WTC11 (cell line): ENCODE results near the gene TEX36. TPM values are rescaled to one million over a fixed set of nuclear protein-coding genes. Genes with fewer than 3 reads are reported as not detected.

Experiments
- ATAC-seq: fragments of 200-7000 bp; cut with Tn5 transposase; 2 replicates; pipeline ENCODE4 v1.10.0; 2021; ENCODE audit warnings: mild to moderate bottlenecking, moderate library complexity
- CTCF ChIA-PET: fragments of 300-600 bp; sonication (Branson Sonifier 250); formaldehyde crosslinking; loops from one replicate; lab custom pipeline; 2021; ENCODE audit warnings: antibody characterized with exemption; lab: Charles Lee
- POLR2A ChIA-PET: fragments of 350-600 bp; sonication (Branson Sonifier 250); formaldehyde crosslinking; loops from one replicate; lab custom pipeline; 2021; ENCODE audit warnings: antibody characterized with exemption; lab: Charles Lee
- DNase-seq: peaks from one replicate; pipeline ENCODE4 v3.0.0; 2021; ENCODE audit warnings: low spot score
- H3K27ac Mint-ChIP-seq: 2 replicates; pipeline ENCODE4 v1.8.0; 2021; ENCODE audit warnings: mixed read lengths
- H3K27me3 Mint-ChIP-seq: 2 replicates; pipeline ENCODE4 v1.8.0; 2021; ENCODE audit warnings: low read depth, mild to moderate bottlenecking, moderate library complexity, mixed read lengths
- H3K36me3 Mint-ChIP-seq: 2 replicates; pipeline ENCODE4 v1.8.0; 2021; ENCODE audit warnings: mixed read lengths
- H3K4me1 Mint-ChIP-seq: 2 replicates; pipeline ENCODE4 v1.8.0; 2022; ENCODE audit warnings: mixed read lengths
- H3K4me3 Mint-ChIP-seq: 2 replicates; pipeline ENCODE4 v1.8.0; 2021; ENCODE audit warnings: mild to moderate bottlenecking, moderate library complexity, mixed read lengths
- H3K9me3 Mint-ChIP-seq: 2 replicates; pipeline ENCODE4 v1.8.0; 2021; ENCODE audit warnings: mixed read lengths
- ELF4 ChIP-seq: sonication (generic); formaldehyde crosslinking; IDR thresholded peaks from 2 replicates; pipeline ENCODE4 v1.8.1; 2022; ENCODE audit warnings: low read depth, mild to moderate bottlenecking, moderate library complexity, missing genetic modification reagents
- HMGA2 ChIP-seq: fragments of 250-450 bp; sonication (Bioruptor Pico); IDR thresholded peaks from 2 replicates; pipeline ENCODE4 v1.4.0; 2021; ENCODE audit warnings: mild to moderate bottlenecking, moderate library complexity
- MYBL2 ChIP-seq: sonication (generic); formaldehyde crosslinking; IDR thresholded peaks from 2 replicates; pipeline ENCODE4 v1.8.1; 2023; ENCODE audit warnings: mild to moderate bottlenecking, moderate library complexity, missing genetic modification reagents
- NFYB ChIP-seq: sonication (generic); formaldehyde crosslinking; conservative IDR thresholded peaks from 2 replicates; pipeline ENCODE4 v1.8.0; 2022; ENCODE audit warnings: low read depth, missing genetic modification reagents
- SP1 ChIP-seq: sonication (generic); formaldehyde crosslinking; conservative IDR thresholded peaks from 2 replicates; pipeline ENCODE4 v1.8.1; 2022; ENCODE audit warnings: missing genetic modification reagents
- STAT6 ChIP-seq: sonication (generic); formaldehyde crosslinking; conservative IDR thresholded peaks from 2 replicates; pipeline ENCODE4 v1.8.1; 2023; ENCODE audit warnings: mild to moderate bottlenecking, low read depth, missing genetic modification reagents, moderate library complexity
- USF1 ChIP-seq: sonication (generic); formaldehyde crosslinking; IDR thresholded peaks from 2 replicates; pipeline ENCODE4 v1.8.0; 2022; ENCODE audit warnings: mild to moderate bottlenecking, missing genetic modification reagents
- ZNF532 ChIP-seq: fragments of 250-450 bp; sonication (Bioruptor Pico); IDR thresholded peaks from 2 replicates; pipeline ENCODE4 v1.9.0; 2021; ENCODE audit warnings: mild to moderate bottlenecking, borderline replicate concordance
- total RNA-seq: library from RNA; stranded (reverse); gene quantifications from 3 replicates; pipeline ENCODE4 v1.2.3, GENCODE V29; 2021
- TF ChIP-seq, protein P1 (sequence below): sonication (generic); formaldehyde crosslinking; IDR thresholded peaks from 2 replicates; pipeline ENCODE4 v1.8.1; 2022; ENCODE audit warnings: missing genetic modification reagents, borderline replicate concordance
- TF ChIP-seq, protein P2 (sequence below): sonication (generic); formaldehyde crosslinking; IDR thresholded peaks from 2 replicates; pipeline ENCODE4 v1.8.0; 2022; ENCODE audit warnings: missing genetic modification reagents

TEX36 gene
- total RNA-seq, 1 experiment from 2014 or later, result not detected

DNA sequence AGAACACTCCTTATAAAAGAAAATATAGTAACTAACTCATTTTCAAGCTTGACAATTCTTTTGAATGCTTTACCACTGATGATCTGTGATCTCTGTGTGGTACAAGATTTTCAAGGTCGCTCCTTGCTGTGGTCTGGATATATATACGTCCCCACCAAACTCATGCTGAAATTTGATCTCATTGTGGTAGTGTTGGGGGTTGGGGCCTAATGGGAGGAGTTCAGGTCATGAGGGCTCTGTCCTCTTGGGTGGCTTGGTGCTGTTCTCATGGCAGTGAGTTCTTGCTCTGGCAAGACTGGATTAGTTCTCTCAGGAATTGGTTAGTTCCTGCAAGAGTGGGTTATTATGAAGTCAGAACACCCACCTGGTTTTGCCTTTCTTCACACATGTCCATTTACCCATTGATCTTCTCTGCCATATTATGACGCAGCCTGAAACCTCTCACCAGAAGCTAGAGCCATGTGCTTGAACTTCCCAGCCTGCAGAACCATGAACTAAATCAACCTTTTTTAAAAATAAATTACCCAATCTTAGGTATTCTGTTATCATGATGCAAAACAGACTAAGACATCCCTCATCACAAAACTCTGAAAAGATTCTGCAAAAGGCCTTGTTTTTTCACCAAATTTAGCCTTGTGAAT lies 28.3 kb upstream of the TEX36 start (continued):
- TF ChIP-seq STAT6 (CRISPR knock-in tag) (no peak), SP1 (no peak)
- TF ChIP-seq, protein P1, sequence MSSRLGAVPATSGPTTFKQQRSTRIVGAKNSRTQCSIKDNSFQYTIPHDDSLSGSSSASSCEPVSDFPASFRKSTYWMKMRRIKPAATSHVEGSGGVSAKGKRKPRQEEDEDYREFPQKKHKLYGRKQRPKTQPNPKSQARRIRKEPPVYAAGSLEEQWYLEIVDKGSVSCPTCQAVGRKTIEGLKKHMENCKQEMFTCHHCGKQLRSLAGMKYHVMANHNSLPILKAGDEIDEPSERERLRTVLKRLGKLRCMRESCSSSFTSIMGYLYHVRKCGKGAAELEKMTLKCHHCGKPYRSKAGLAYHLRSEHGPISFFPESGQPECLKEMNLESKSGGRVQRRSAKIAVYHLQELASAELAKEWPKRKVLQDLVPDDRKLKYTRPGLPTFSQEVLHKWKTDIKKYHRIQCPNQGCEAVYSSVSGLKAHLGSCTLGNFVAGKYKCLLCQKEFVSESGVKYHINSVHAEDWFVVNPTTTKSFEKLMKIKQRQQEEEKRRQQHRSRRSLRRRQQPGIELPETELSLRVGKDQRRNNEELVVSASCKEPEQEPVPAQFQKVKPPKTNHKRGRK (CRISPR knock-in tag), result no peak

GRCh38 chr10:125709553-125710474 lies 26.9 kb upstream of the TEX36 start:
- DNase-seq (no peak), ATAC-seq (no peak)
- CTCF ChIA-PET, result interaction anchor here (0.9 kb wide), 1 partner anchor 187 kb away, joined by 3 read pairs; no protein-coding TSS in a partner anchor
- POLR2A ChIA-PET, result no interaction called here
- H3K27me3 Mint-ChIP-seq, result peaks cover 3% of the 10 kb centered on the region
- peaks cover 13% of the 10 kb centered on the region for H3K4me1 Mint-ChIP-seq
- H3K9me3 Mint-ChIP-seq, result peaks cover 12% of the 10 kb centered on the region
- no peak overlapping the region for H3K27ac Mint-ChIP-seq
- TF ChIP-seq USF1, result no peak
- TF ChIP-seq HMGA2 (CRISPR knock-in tag), result no peak
- TF ChIP-seq ELF4 (CRISPR knock-in tag), result no peak
- TF ChIP-seq, protein P2, sequence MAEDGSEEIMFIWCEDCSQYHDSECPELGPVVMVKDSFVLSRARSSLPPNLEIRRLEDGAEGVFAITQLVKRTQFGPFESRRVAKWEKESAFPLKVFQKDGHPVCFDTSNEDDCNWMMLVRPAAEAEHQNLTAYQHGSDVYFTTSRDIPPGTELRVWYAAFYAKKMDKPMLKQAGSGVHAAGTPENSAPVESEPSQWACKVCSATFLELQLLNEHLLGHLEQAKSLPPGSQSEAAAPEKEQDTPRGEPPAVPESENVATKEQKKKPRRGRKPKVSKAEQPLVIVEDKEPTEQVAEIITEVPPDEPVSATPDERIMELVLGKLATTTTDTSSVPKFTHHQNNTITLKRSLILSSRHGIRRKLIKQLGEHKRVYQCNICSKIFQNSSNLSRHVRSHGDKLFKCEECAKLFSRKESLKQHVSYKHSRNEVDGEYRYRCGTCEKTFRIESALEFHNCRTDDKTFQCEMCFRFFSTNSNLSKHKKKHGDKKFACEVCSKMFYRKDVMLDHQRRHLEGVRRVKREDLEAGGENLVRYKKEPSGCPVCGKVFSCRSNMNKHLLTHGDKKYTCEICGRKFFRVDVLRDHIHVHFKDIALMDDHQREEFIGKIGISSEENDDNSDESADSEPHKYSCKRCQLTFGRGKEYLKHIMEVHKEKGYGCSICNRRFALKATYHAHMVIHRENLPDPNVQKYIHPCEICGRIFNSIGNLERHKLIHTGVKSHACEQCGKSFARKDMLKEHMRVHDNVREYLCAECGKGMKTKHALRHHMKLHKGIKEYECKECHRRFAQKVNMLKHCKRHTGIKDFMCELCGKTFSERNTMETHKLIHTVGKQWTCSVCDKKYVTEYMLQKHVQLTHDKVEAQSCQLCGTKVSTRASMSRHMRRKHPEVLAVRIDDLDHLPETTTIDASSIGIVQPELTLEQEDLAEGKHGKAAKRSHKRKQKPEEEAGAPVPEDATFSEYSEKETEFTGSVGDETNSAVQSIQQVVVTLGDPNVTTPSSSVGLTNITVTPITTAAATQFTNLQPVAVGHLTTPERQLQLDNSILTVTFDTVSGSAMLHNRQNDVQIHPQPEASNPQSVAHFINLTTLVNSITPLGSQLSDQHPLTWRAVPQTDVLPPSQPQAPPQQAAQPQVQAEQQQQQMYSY (CRISPR knock-in tag), result no peak
- no peak for TF ChIP-seq NFYB
- TF ChIP-seq ZNF532 (CRISPR knock-in tag), result no peak
- TF ChIP-seq MYBL2 (CRISPR knock-in tag), result no peak
- H3K36me3 Mint-ChIP-seq, result peaks cover 5% of the 10 kb centered on the region; the same call in 1 of the 2 replicates
- no peak overlapping the region for H3K4me3 Mint-ChIP-seq
